GM18526 (cell line): ENCODE measurements around the gene NAT8L.

Experiments
- POLR2A ChIP-seq: IDR thresholded peaks from 3 replicates; pipeline ENCODE4 v1.6.1; 2011; ENCODE audit not compliant: insufficient read length; ENCODE audit errors: extremely low read depth

Gene NAT8L

DNA sequence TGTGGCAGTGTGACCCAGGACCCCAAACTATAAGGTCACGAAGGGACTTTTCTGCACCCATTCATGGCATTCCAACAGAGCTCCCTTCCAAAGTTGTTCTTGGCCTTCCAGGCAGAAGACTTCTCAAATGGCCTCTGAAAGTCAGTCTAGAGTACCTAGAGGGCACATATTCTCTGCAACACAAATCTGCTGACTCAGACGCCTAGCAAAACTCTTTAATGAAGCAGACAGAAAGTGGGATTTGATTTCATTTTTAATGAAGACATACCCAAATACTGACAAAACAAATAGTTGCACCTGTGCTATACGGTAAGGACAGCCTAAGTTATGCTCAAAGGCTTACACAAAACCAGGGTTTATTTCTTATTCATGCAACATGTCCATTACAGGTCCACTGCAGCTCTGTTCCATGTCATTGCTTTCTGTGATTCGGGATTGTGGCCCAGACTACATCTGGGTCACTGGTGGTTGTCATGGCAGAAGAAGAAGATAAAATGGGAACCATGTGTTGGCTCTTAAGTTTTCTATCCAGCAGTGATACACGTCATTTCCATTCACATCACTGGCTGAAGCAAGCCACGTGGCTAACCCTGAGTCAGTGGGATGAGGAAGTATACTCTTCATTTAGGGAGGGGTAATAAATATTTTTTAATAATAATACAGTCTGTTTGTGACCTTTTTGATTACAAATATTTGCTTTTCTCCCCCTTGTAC lies 57.7 kb downstream of the NAT8L start:
- no peak for TF ChIP-seq POLR2A
